Vagina (tissue), 2 donors: ENCODE data around the gene THSD7B.
A peak's percentile ranks its signal among the peaks of the same experiment; 100 is the strongest.

Source experiments
- CTCF ChIP-seq, 3 experiments: fragments of 450-650 bp in 2 of 3; fragments of 200-600 bp in 1 of 3; sonication (generic) in 1 of 3; IDR thresholded peaks; one replicate each; pipeline ENCODE4 v1.5.1; 2017 to 2019; ENCODE audit warnings: antibody characterized with exemption in 3 of 3, mild to moderate bottlenecking in 2 of 3, moderate library complexity in 2 of 3
- POLR2A ChIP-seq, 2 donors: fragments of 450-650 bp; IDR thresholded peaks; one replicate each; pipeline ENCODE4 v1.6.1; 2017; ENCODE audit warnings: antibody characterized with exemption in 2 of 2, mild to moderate bottlenecking in 2 of 2, moderate library complexity in 2 of 2

DNA sequence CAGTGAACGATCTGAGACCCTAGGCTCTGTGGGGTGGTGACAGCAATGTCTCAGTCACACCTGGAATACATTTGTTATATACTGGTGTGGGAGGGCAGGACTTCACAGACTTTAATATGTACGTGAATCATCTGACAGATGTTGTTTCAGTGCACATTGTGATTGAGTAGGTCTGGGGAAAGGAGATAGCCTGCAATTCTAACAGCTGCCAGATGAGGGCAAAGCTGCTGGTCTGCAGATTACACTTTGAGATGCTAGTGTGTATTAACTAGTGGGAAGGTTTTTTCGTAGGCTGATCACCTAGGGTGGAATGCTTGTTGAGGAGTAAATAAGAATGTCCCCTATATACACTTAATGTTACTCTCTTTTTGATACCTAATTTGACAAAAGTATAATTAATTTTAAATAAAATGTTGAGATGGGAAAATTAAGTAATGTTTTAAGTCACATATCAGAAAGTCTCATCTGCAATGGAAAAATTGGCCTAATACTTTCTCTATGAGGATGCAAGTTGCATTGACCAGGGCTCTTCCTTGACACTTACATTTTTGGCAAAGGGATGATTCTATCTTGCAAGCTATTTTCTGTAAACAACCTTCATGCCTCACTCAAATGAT lies 702.0 kb downstream of the THSD7B start:
- TF ChIP-seq POLR2A (IDR thresholded peaks at IDR 0.05) = no peak
- TF ChIP-seq CTCF (IDR thresholded peaks at IDR 0.05) = peak in 2 of 3 experiments; percentile 16 to 20
